CD4-positive, alpha-beta T cell treated with Interleukin-21 for 1 hour (primary cell): ENCODE results near the gene MBD3L5.
A peak's percentile ranks its signal among the peaks of the same experiment; 100 is the strongest.
"Not testable (repeated sequence)": the region's sequence is repeated elsewhere in the genome, so short reads cannot be mapped to it uniquely, and the experiment has no call there.

Experiments used
- DNase-seq: peaks from one replicate; pipeline ENCODE4 v3.0.0-alpha.2; 2020

Gene MBD3L5

DNA sequence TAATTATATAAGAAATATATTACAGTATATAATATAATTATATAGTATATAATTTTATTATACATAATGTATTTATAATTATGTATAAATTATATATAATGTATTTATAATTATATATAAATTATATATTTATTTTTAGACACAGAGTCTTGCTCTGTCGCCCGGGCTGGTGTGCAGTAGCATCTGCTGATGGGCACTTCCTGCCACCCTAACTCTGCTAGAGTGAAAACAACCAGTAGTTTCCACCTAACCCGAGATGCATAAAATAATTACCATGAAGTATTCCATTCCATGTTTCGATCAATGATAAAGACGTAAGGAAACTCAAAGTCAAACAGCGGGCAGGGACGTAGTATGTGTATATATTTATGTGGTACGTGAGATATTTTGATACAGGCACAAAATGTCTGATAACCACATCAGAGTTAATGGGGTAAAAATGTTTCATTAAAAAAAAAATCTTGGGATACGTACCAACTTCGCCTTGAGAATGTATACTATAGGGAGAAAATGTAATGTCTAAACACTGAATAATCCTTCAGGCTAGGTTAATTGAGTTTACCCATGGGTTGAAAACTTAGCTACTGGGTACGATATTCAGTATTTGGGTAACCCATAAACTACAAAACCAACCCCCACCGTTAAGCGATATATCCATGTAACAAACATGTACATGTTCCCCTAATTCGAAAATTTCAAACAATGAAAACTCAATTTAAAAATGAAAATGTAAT is 24.4 kb downstream of the MBD3L5 start:
- DNase-seq: not testable (repeated sequence)

DNA sequence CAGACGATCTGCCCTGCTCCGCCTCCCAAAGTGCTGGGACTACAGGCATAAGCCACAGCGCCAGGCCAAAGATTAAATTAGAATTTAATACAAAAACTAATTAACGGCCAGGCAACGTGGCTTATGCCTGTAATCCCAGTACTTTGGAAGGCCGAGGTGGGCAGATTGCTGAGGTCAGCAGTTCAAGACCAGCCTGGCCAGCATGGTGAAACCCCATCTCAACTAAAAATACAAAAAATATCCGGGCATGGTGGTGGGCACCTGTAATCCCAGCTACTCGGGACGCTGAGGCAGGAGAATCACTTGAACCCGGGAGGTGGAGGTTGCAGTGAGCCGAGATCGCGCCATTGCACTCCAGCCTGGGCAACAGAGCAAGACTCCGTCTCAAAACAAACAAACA is 25.3 kb downstream of the MBD3L5 start:
- DNase-seq: not testable (repeated sequence)

DNA sequence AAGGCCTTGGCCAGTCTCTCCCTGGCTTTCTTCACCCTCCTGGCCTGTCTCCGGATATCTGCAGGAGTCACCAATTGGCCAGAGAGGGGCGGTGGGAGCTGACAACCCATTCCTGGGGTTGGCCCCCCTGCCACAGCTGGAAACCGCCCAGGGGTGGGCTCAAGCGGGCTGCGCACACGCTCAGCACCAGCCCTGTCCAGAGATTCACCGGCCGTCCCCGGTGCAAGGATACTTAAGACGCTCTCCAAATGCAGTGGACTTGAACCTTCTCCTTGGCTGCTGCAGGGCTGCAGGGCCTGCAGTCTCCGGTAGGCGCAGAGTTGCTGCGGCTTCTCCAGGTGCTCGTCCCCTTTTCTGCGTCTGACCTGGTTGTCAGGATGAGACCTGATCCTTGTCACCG is 26.0 kb downstream of the MBD3L5 start:
- not testable (repeated sequence) for DNase-seq

DNA sequence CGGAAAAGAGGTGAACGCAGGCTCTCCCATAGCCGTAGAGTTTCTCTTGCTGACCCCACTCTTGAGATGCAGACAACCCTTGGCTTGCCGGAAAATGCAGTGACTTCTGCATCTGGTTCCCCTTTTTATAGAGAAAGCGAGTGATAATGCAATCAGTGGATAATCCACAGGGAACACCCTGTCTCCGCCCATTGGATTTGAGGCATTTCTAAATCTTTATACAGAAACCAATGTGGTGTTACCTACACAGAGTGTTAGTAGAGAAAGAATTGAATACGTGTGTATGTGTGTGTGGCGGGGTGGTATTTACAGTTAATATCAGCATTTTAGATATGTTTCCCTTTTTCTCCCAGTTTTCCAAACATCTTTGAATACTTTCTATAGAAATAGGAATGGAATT is 28.2 kb downstream of the MBD3L5 start, which contains the start of gene MBD3L3:
MBD3L3 (minus strand) TSS at position 101 of the 400 bp plus-strand sequence; CDS start at position 30, 71 bp downstream.
- not testable (repeated sequence) for DNase-seq

DNA sequence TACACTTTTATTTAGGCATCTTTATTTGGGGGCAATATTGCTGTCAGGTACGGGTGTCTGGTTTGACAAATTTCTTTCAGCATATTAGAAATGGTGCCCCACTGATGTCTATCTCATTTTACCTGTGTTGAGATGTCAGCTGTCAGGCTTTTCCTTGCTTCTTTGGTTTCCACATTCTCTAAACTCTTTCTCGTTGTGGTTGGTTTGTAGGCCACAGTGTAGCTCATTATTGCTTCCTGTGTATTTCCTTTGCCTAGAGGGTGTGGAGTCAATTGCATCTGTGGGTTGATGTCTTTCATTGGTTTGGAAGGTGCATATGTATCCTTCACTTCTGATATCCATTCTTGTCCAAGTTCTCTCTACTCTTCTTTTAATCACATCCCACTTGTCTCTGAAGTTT is 29.6 kb downstream of the MBD3L5 start:
- DNase-seq: not testable (repeated sequence)

DNA sequence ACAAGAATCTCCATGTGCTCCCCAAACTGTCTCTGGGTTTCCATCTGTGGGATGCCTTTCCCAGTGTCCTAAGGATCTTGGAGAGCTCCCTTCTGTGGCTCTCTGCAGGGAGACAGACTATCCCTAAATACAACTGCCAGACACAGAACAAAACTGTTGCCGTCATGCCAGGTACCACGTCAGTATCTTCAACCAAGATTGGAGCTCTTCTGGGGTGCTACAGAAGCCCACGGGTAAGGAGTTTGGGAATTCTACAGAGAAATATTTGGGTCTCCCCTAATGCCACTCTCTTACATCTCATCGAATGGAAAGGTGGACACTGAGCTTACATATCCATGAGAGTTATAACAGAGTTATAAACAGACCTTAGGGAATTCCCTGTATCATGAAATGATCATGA is 33.0 kb downstream of the MBD3L5 start:
- no peak for DNase-seq

DNA sequence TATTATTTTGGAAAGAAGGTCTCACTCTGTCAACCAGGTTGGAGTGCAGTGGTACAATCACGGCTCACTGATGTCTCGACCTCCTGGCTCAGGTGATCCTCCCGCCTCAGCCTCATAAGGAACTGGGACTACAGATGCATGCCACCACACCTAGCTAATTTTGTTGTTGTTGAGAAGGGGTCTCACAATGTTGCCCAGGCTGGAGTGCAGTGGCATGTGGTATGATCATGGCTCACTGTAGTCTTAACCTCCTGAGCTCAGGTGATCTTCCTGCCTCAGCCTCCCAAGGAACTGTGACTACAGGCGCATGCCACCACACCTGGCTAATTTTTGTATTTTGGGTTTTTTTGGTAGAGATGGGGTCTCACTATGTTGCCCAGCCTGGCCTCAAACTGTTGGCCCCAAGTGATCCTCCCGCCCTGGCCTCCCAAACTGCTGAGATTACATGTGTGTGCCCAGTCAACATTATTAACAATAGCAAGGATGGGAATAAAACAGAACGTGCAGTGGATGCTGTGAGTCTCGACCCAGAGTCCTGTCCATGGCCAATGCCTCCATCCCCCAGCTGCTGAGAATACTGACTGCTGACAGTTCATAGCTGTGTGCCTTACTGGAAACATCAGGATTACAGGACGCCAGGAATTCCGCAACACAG is 33.5 kb downstream of the MBD3L5 start:
- DNase-seq: no peak

DNA sequence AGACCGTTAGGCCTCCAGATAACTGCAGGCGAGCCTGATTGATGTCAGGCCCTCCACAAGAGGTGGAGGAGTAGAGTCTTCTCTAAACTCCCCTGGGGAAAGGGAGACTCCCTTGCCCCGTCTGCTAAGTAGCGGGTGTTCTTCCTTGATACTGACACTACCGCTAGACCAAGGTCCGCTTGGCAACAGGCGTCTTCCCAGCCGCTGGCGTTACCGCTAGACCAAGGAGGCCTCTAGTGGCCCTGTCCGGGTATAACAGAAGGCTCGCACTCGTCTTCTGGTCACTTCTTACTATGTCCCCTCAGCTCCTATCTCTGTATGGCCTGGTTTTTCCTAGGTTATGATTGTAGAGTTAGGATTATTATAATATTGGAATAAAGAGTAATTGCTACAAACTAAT is 36.7 kb downstream of the MBD3L5 start:
- DNase-seq: not testable (repeated sequence)

DNA sequence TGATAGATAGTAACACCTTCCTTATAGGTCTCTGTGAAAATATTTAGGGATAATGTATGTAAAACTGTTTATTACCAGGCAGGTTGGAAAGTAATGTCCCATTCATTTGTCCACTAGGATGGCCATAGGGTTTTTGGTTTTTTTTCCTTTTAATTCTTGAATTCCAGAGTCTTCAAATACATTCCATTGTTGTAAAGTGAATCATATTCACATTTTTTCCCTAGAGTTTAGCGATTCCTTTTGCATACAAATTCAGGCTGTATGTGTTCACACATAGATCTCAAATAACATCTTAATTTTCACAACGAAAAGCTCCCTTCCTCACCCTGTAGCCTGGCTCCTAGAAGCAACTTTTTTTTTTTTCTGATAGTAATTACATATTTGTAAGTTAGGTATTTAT is 37.3 kb downstream of the MBD3L5 start:
- DNase-seq: no peak

DNA sequence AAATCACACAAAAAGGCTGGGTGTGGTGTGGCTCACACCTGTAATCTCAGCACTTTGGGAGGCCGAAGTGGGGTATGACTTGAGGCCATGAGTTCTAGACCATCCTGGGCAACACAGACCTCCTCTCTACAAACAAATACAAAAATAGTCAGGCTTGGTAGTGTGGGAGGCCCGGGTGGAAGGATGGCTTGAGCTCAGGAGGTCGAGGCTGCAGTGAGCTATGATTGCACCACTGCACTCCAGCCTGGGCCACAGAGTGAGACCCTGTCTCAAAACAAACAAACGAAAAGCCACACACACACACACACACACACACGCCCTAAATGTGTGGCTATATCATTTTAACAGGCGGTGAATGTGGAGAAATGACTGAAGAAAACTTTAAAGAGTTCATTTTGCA is 38.2 kb downstream of the MBD3L5 start:
- no peak for DNase-seq

DNA sequence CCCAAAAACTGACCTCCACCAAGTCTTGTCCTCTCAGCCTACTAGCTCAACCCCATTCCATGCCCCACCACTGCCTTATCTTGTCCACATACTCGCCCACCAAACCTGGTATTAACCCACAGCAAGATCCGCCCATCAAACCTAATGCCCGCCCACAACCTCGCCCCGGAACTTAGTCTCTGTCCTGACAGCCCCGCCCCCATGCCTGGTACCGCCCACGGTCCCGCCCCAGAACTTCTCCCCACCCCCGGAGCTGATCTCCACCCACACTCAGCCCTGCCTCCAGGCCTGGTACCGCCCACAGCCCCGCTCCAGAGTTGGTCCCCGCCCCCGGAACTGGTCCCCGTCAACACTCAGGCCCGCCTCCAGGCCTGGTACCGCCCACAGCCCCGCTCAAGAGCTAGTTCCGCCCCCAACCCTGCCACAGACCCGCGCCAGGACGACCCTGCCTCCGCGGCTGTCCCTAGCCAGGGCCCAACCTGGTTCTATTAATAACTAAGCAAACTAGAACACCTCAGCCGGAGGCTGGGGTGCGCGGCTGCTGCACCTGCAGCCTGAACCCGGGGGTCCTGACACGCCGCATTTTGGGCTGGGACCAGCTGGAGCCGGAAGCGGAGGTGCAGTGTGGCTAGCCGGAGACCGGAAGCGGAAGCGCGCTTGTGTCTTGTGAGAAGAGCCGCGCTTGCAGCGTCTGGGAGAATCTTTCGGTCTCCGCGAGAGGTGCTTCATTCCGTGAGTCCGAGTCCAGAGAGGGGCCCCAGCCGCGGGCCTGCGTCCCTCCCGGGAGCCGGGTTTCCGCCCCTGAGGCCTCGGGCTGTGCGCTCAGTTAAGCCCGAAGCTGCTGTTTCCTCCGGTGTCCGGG is 38.9 kb downstream of the MBD3L5 start, which contains the start of gene ZNF557:
ZNF557 (plus strand) TSS at position 662 of the 862 bp plus-strand sequence. CDS start 5,372 bp downstream, outside the sequence.
- peak; percentile 99 for DNase-seq

DNA sequence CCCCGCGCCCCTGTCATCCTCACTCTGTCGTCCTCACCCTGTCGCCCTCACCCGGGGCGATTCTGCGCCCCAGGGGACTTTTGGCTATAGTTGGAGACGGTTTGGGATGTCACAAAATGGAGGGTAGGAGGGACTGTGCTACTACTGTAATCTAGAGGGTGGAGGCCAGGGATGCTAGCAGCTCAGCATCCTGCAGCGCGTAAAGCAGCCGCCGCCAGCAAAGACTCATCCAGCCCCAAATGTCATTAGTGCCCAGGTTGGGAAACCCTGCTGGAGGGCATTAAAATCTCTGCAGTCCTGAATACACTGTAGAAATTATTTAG is 39.5 kb downstream of the MBD3L5 start:
- DNase-seq: no peak

DNA sequence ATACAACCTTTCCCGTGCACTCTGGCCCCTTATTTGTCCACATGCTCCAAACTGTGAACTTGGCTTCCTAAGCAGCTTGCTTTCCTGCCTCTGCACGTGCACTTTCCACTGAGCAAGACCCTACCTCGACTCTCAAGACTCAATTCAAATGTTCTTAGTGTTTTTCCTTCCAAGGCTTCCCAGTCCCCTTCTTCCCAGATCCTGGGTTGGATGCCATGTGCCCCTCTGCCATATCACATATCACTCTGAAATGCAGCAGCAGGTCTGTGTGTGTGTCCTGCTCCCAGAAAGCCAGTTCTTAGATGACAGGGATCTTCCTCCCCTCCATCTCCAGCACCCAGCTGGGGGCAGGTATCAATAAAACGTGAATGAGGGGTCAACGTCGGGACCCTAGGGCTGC is 42.2 kb downstream of the MBD3L5 start:
- no peak for DNase-seq

DNA sequence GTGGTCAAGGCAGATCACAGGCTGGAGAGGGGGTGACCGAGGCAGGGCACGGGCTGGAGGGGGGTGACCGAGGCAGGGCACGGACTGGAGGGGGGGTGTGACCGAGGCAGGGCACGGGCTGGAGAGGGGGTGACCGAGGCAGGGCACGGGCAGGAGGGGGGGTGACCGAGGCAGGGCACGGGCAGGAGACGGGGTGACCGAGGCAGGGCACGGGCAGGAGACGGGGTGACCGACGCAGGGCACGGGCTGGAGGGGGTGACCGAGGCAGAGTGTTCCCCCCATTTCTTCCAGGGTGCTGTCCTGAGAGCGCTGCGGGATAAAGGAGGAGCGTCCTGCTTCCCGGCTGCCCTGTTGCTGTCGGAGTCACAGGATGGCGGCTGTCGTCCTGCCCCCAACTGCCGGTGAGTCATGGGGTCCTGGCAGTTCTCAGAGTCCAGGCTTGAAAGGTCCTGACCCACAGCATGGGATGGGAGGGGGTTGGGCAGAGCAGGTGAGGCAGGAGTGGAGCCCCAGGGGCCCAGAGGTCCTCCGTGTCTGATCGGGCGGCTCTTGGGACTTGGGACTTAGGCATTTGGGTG is 44.4 kb downstream of the MBD3L5 start:
- DNase-seq: no peak

DNA sequence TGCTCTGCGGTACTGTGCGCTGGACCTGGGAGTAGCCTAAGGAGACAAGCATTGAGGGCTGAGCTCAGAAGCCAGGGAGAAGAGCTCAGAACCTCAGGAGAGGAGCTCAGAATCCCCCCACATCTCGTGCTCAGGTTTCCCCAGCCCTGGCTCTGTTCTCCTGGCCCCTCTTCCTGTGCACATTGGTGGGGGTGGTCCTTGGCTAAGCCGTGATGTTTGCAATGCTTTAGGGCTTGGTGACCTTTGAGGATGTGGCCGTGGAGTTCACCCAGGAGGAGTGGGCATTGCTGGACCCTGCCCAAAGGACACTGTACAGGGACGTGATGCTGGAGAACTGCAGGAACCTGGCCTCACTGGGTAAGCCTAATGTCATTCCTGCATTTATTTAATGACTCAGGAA is 45.8 kb downstream of the MBD3L5 start:
- DNase-seq: no peak

DNA sequence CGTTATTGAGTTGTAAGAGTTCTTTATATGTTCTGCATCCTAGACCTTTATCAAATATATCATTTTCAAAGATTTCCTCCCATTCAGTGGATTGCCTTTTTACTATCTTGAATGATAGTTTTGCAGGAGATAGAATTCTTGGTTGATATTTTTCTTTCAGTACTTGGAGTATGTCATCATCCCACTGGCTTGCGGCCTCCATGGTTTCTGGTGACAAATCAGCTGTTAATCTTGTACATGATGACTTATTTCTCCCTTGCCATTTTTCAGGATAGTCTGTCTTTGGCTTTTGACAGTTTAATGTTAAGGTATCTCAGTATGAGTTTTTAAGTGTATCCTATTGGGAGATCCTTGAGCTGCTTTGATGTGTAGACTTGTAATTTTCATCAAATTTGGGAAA is 47.6 kb downstream of the MBD3L5 start:
- DNase-seq: peak; percentile 4
